Loucy (cell line): ENCODE results near the gene MMP11.

Experiments used
- H2AFZ ChIP-seq: fragments of 200-600 bp; sonication (generic); 2 replicates; pipeline ENCODE4 v1.6.0; 2016; ENCODE audit warnings: antibody characterized with exemption, mild to moderate bottlenecking, low read length, moderate library complexity
- H3F3A ChIP-seq: fragments of 200-600 bp; 2 replicates; pipeline ENCODE4 v1.6.0; 2016; ENCODE audit warnings: antibody characterized with exemption, low read depth, mild to moderate bottlenecking
- H3K27me3 ChIP-seq: fragments of 200-600 bp; sonication (generic); 2 replicates; pipeline ENCODE4 v1.6.1; 2014; ENCODE audit warnings: low read length, mild to moderate bottlenecking; ENCODE audit not compliant: insufficient read depth, poor library complexity, severe bottlenecking
- H3K36me3 ChIP-seq: fragments of 200-600 bp; sonication (generic); 2 replicates; pipeline ENCODE4 v1.6.1; 2016; ENCODE audit warnings: low read length; ENCODE audit not compliant: insufficient read depth
- H3K4me1 ChIP-seq: fragments of 200-600 bp; sonication (generic); 2 replicates; pipeline ENCODE4 v1.5.1; 2014; ENCODE audit warnings: low read length, mild to moderate bottlenecking; ENCODE audit not compliant: insufficient read depth, poor library complexity, severe bottlenecking
- H3K4me2 ChIP-seq: fragments of 200-600 bp; sonication (generic); 2 replicates; pipeline ENCODE4 v1.6.0; 2014; ENCODE audit warnings: antibody characterized with exemption, low read length, low read depth, mild to moderate bottlenecking; ENCODE audit not compliant: poor library complexity, severe bottlenecking
- H3K4me3 ChIP-seq: fragments of 200-600 bp; sonication (generic); 2 replicates; pipeline ENCODE4 v1.5.1; 2014; ENCODE audit warnings: low read length, mild to moderate bottlenecking, mixed read lengths; ENCODE audit not compliant: poor library complexity, severe bottlenecking
- H3K79me2 ChIP-seq: fragments of 200-600 bp; sonication (generic); 2 replicates; pipeline ENCODE4 v1.6.1; 2014; ENCODE audit warnings: low read length; ENCODE audit not compliant: insufficient read depth
- H3K9ac ChIP-seq: fragments of 200-600 bp; sonication (generic); 2 replicates; pipeline ENCODE4 v1.6.0; 2014; ENCODE audit warnings: mild to moderate bottlenecking, low read depth, low read length, moderate library complexity; ENCODE audit not compliant: poor library complexity, severe bottlenecking
- H3K9me2 ChIP-seq: fragments of 200-600 bp; sonication (generic); replicated peaks from 2 replicates; pipeline ENCODE4 v1.6.1; 2016; ENCODE audit warnings: low read depth, low read length, mixed read lengths
- H3K9me3 ChIP-seq: fragments of 200-600 bp; sonication (generic); 2 replicates; pipeline ENCODE4 v1.6.1; 2014; ENCODE audit warnings: mild to moderate bottlenecking, antibody characterized with exemption, low read length, low read depth; ENCODE audit not compliant: insufficient read depth
- H4K20me1 ChIP-seq: fragments of 200-600 bp; sonication (generic); 2 replicates; pipeline ENCODE4 v1.6.0; 2014; ENCODE audit warnings: antibody characterized with exemption, low read length, mild to moderate bottlenecking; ENCODE audit not compliant: insufficient read depth, poor library complexity, severe bottlenecking
- EZH2phosphoT487 ChIP-seq: fragments of 200-600 bp; IDR thresholded peaks from 2 replicates; pipeline ENCODE4 v1.6.1; 2018; ENCODE audit warnings: antibody characterized with exemption, mild to moderate bottlenecking, moderate library complexity, borderline replicate concordance
- TF ChIP-seq, protein P1 (sequence below): fragments of 200-600 bp; sonication (generic); conservative IDR thresholded peaks from 2 replicates; pipeline ENCODE4 v1.5.1; 2014; ENCODE audit warnings: mild to moderate bottlenecking, antibody characterized with exemption, low read length

The MMP11 gene

DNA sequence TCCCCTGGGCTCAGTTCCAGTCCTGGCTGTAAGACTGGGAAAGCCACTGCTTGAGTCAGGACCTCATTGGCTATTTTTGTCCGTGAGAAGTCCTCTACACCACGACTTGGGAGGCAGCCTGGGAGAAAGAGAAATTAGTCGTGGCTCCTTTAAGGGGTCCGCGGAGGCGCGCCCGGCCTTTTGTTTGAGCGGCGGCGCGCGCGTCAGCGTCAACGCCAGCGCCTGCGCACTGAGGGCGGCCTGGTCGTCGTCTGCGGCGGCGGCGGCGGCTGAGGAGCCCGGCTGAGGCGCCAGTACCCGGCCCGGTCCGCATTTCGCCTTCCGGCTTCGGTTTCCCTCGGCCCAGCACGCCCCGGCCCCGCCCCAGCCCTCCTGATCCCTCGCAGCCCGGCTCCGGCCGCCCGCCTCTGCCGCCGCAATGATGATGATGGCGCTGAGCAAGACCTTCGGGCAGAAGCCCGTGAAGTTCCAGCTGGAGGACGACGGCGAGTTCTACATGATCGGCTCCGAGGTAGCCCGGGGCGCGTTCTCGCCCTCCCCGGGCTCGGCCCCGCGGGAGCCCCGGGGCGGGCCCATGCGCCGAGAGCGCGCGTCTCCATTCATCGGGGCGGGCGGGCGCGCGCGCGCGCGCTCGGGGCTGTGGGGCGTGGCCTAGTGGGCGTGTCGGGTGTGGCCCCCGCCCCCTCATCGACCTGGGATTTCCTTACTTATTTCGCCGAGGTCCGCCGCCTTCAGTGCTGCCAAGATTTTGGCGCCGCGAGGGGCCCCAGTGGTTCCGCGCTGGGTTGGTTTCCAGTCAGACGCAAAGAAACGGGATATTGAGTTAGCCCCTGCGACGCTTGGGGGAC lies 14.3 kb downstream of the MMP11 start, which contains the start of gene SMARCB1:
TSS of gene SMARCB1 (plus strand) at position 215 of the 848 bp plus-strand sequence. CDS start at position 419, 204 bp downstream.
- TF ChIP-seq EZH2phosphoT487: no peak
- TF ChIP-seq, protein P1, sequence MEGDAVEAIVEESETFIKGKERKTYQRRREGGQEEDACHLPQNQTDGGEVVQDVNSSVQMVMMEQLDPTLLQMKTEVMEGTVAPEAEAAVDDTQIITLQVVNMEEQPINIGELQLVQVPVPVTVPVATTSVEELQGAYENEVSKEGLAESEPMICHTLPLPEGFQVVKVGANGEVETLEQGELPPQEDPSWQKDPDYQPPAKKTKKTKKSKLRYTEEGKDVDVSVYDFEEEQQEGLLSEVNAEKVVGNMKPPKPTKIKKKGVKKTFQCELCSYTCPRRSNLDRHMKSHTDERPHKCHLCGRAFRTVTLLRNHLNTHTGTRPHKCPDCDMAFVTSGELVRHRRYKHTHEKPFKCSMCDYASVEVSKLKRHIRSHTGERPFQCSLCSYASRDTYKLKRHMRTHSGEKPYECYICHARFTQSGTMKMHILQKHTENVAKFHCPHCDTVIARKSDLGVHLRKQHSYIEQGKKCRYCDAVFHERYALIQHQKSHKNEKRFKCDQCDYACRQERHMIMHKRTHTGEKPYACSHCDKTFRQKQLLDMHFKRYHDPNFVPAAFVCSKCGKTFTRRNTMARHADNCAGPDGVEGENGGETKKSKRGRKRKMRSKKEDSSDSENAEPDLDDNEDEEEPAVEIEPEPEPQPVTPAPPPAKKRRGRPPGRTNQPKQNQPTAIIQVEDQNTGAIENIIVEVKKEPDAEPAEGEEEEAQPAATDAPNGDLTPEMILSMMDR: no peak
- no peaks in the 10 kb centered on the region for H3K9me2 ChIP-seq
- peak within 1 kb of the TSS; percentile 95 for H2AFZ ChIP-seq
- H3K9me3 ChIP-seq: no peaks in the 10 kb centered on the region
- peaks cover 47% of the 10 kb centered on the region for H3K79me2 ChIP-seq
- H3K4me2 ChIP-seq: peak within 1 kb of the TSS; percentile 97
- H3K36me3 ChIP-seq: peaks cover 10% of the 10 kb centered on the region; the same call in 1 of the 2 replicates
- H3K4me1 ChIP-seq: peaks cover 46% of the 10 kb centered on the region
- peak within 1 kb of the TSS; percentile 98 for H3K9ac ChIP-seq
- peak within 1 kb of the TSS; percentile 92 for H3K4me3 ChIP-seq
- no peaks in the 10 kb centered on the region for H3K27me3 ChIP-seq
- H4K20me1 ChIP-seq: peaks cover 47% of the 10 kb centered on the region
- no peaks in the 10 kb centered on the region for H3F3A ChIP-seq

DNA sequence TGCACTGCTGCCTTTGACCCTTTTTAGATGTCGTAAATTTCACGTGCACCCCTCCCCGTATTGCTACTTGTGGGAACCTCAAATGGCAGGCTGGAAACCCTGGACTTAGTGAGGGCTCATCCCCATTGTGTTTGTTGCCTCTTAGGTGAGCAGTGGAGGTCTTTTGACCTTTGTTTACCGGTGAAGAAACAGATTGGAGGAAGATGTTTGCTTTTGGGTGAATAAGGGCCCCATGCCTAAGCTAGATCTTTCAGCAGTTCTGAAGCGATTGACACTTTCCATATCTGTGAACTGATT lies 14.9 kb downstream of the MMP11 start:
- peaks cover 16% of the 10 kb centered on the region; the same call in 1 of the 2 replicates for H3K36me3 ChIP-seq
- peak overlapping the region; percentile 98 for H3K9ac ChIP-seq
- no peak for TF ChIP-seq EZH2phosphoT487
- TF ChIP-seq, protein P1: no peak
- H3K9me2 ChIP-seq: no peaks in the 10 kb centered on the region
- peaks cover 53% of the 10 kb centered on the region for H3K79me2 ChIP-seq
- peak overlapping the region; percentile 92 for H3K4me3 ChIP-seq
- H2AFZ ChIP-seq: no peak overlapping the region
- peaks cover 46% of the 10 kb centered on the region for H3K4me1 ChIP-seq
- H4K20me1 ChIP-seq: peaks cover 52% of the 10 kb centered on the region
- no peaks in the 10 kb centered on the region for H3K27me3 ChIP-seq
- H3F3A ChIP-seq: no peaks in the 10 kb centered on the region
- peak overlapping the region; percentile 97 for H3K4me2 ChIP-seq
- H3K9me3 ChIP-seq: no peaks in the 10 kb centered on the region

DNA sequence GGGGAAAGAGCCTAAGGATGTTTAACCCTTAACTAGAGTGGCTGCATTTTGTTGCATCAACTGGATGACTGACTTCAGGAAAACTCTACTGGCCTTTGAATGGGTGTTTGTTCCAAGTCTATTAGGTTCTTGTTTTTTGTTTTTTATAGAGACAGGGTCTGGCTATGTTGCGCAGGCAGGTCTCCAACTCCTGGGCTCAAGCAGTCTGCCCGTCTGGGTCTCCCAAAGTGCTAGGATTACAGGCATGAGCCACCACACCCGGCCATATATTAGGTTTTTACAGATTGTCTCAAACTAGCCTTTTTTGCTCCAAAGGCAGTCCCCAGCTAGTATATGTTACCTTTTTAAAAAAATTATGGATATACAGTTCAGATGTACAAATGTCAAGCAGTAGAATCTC lies 15.3 kb downstream of the MMP11 start:
- Histone ChIP-seq H3K4me3 (peak overlapping the region; percentile 92), H3K4me1 (peaks cover 46% of the 10 kb centered on the region), H2AFZ (no peak overlapping the region), H4K20me1 (peaks cover 56% of the 10 kb centered on the region), H3K36me3 (peaks cover 19% of the 10 kb centered on the region; the same call in 1 of the 2 replicates), H3K4me2 (peak overlapping the region; percentile 97), H3K27me3 (no peaks in the 10 kb centered on the region), H3K79me2 (peaks cover 57% of the 10 kb centered on the region), H3K9ac (peak overlapping the region; percentile 98), H3K9me3 (no peaks in the 10 kb centered on the region), H3K9me2 (no peaks in the 10 kb centered on the region), H3F3A (no peaks in the 10 kb centered on the region)
- TF ChIP-seq EZH2phosphoT487: no peak
- TF ChIP-seq, protein P1: no peak
